Putamen (tissue), 1 donor: ENCODE results near the gene MCTP1.
"Not testable (repeated sequence)": the region's sequence is repeated elsewhere in the genome, so short reads cannot be mapped to it uniquely, and the experiment has no call there.

Experiments
- DNase-seq: peaks from one replicate; pipeline ENCODE4 v3.0.0-alpha.2; 2016; ENCODE audit warnings: low spot score

MCTP1 gene

DNA sequence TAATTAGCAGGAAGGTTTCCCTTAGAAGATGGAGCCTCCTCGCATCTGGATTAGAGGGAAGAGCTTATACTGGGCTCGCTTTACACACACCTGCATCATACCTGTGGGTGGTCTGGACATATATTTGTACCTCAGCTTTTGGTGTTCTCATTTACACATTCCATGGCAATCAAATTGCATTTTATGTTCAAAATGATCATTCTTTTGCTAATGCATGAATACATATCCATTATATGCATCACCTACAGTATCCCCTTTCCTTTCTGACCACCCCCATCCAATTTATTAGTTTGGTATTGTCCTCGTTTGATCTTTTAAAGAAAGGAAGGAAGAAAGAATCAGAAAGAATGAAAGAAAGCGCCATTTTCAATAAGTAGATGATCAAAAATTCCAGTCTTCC is 415.0 kb downstream of the MCTP1 start:
- no peak for DNase-seq

DNA sequence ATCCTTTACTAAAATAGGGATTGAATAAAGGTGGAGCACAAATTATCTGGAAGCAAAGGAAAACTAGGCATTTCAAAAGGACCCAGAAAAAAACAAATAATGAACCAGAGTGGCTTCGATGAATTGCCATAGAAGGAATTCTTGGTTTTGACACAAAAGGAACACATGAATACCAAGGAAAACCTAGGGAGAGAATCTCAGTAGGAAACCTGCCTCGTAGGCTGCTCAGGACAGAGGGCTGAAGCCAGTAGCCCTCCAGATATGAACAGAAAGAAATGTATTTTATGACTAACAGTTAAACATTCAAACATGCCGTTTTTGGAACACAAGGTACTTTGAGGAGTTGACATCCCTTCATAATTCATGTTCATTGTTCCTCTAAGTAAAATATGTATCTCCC is 420.9 kb downstream of the MCTP1 start:
- no peak for DNase-seq

DNA sequence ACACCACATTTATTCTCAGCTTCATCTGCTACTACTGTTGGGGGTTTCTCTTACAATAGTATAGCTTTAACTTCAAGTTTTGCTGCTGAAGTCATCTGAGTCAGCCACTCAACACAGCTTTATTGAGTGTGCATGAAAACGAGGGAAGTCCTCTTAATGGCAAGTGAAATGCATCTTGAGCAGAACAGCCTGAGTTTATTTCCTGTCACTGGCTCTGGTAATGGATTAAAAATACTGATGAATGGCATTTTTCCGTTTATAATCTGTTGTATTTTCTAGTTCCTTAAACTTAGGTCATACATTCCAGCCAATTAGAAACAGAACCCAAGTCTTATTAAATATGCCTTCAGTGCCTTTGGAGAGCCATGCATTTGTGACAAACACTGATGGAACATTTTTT is 427.8 kb downstream of the MCTP1 start:
- DNase-seq: no peak

DNA sequence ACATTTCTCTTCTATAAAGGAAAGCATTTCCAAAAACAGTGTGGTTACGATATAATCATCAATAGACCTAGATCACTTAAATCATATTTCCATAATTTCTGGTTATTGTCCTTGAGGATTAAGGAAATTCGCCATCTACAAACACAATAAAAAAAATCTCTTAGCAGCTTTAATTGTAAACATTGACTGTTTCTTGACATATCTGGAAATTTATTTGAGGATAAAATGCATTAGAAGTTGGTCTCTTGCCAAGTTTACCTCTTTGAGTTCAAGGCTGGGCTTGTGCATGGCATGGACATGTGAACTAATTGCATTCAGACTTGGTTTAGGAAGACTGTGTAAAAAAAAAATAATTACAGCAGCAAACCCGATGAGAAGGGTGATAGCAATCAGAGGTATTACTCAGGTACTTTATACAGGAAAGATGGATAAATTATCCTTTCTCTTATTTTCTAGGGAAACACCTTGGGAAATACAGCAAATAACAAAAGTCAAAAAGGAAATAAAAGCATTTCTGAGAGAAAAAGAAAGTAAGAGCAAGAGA is 428.6 kb downstream of the MCTP1 start:
- DNase-seq: no peak

DNA sequence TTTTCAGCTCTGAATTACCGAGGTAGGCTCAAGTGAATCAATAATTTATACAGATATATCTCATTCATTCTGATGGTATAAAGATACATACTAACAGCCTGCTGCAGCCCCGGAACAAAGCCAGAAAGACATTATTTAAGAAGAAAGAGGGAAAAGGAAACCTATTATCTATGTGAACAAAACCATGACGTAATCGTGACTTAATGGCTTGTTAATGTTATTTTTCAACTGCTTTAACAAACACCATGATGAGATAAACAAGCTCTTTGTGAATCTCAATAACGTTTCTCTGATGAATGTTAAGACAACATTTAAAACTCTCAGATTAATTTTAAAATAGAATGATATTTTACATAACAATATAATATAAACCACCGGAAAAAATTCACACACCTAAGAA is 429.4 kb downstream of the MCTP1 start:
- no peak for DNase-seq

DNA sequence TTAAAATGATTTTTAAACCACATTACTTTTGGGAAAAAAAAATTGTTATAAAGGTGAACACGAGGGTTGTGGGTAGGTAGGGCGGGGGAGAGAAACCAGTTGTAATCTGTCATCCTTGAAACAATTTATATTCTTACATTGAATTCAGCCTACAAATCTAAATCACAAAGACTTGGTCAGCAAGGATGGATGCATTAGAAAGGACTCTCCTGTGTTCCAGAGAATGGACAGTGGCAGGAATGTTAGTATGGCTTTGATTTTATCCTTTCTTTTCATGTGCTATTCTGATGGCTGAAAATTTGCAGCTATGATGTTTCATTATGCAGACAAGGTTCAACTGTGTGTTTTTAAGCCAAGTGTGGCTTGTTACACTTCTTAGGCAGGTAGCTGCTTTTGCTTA is 431.8 kb downstream of the MCTP1 start:
- DNase-seq: no peak

DNA sequence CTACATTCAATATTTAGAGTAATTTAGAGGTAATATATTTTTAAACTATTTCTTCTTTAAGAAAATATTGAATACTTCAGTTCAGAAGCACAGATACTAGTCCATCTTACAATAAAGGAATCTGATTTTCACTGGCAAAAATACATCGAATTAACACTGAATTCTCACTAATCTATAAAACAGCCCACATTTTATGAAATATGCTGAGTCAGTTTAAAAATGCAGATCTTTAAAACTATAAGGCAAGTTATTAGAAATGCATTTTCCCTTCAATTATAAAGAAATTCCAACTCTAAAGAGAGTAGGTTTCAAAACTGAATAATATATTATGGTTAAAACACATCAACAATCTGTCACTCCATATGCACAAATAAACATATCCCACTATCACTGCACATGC is 433.9 kb downstream of the MCTP1 start:
- no peak for DNase-seq

DNA sequence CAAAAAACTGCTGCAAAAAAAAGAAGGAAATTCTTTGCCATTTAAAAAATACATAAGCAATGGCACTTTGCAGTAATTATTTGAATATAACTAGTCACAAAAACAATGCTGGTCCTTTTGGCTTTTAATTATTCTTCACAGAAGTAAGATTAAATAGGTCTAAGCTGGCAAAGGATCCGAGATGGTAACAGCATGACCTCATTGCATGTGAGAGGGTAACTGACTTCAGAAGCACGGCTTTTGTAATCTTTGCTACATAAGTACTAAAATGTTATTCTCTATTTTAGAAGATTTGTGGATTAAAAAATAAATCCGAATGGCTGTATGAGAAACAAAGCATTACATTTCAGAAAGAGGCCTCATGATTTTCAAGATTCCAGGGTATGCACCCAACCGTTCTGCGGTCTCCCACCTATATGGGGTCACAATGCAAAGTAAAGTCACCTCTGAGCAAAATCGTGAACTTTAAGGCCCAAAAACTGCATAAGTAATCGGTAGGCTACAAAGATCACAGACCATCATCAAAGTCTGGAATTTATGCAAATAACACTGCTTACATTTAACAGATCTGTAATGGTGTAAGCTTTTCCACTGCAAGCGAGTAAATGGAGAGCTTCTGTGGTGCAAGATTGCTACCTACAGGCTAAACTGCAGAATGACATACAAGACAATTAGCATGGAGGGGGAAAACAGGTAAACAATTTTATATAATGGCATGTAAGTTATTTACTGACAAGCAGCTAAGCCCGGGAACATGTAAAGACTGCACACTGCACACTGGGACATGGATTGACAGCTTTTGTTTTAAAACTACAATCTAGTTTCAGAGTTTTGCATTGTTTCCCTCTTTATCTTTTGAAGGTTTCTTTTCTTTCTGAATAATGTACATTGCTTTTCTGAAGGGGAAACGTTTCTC is 434.8 kb downstream of the MCTP1 start:
- peak; percentile 63 for DNase-seq

DNA sequence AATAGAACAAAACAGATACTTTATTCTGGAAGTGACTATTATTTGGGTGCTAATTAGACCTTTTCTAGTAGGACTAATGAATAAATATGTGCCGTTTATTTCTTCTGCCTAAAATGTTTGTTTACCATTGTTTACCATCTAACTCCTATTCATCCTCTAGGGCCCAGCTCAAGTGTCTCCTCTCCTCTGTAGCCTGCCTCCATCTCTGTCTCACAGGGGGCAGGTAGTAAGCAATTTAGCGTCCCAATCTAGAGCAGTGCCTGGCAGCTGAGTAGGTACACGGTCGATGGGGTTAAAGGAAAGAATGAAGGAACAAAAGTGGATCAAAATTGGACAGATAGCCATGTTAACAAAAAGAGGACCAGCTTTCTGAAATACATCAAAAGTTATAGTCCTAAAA is 435.6 kb downstream of the MCTP1 start:
- DNase-seq: no peak

DNA sequence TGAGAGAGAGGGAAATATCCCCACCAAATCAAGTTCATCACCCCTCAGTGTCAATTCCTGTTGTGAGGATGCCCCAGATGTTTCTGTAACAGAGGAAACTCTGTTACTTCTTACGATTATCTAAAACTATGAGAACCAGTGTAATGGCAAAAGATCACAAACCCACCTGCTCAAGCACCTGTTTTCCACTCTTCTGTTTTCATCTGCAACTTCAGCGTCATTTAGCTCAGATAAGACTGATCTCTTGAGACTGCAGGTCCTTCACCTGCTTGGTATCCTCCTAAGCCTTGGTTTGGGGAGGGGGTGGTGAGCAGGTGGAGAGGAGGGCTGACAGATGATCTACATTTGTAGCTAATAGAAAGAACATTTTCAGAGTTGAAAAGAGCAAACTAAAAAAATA is 437.2 kb downstream of the MCTP1 start:
- DNase-seq: no peak

DNA sequence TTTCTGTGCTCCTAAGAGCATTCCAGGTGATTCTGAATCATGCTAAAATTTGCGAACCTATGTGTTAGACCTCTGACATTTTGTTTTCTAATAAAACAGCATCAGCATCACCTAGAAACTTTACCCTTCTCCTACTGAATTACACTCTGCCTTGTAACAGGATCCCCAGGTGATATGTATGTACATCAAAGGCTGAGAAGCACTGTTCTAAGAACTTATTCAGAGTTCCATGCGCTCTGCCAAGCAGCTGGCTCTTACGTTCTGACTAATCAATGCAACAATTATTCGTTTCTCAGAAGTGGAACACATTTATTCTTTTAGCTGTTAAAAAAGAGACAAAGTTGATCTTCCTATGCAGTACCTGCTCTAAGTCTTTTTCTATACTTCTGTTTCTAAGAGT is 437.9 kb downstream of the MCTP1 start:
- DNase-seq: peak; percentile 8

DNA sequence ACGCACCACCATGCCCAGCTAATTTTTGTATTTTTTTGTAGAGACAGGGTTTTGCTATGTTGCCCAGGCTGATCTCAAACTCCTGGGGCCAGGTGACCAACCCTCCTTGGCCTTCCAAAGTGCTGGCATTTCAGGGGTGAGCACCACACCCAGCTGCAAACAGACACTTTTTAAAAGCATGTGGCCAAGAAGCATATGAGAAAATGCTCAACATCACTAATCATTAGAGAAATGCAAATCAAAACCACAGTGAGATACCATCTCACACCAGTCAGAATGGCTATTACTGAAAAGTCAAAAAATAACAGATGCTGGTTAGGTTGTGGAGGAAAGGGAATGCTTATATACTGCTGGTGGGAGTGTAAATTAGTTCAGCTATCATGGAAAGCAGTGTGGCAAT is 439.2 kb downstream of the MCTP1 start:
- not testable (repeated sequence) for DNase-seq

DNA sequence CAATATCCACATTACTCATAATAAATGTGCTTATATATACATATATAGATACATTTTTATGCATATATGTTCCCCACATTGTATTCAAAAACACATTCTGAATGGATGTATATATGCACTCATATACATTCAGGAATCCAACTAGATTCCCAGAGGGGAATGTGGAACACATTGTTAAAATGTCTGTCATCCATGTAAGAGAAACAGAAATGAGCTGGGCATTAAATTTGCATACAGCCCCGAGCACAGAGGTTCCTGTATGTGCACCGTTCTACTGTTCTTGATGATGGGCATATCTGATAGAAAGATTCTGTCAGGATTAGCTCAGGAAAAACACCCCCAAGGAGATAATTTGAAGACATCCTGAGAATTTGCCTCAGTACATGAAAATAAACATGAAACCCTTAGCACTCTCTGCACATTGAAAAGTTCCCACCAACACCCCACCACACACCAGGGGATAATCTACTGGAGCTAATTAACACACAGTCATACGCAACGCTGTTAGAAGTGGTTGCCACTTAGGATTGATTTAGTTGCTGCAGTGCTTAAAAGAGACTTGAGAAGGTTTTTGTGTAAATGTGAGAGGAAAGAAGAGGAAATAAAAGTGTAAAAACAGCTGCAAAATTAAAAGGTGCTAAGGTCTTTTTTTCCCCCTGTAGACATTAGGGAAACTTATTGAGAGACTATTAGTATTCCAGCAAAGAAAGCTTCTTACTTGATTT is 443.1 kb downstream of the MCTP1 start:
- no peak for DNase-seq

DNA sequence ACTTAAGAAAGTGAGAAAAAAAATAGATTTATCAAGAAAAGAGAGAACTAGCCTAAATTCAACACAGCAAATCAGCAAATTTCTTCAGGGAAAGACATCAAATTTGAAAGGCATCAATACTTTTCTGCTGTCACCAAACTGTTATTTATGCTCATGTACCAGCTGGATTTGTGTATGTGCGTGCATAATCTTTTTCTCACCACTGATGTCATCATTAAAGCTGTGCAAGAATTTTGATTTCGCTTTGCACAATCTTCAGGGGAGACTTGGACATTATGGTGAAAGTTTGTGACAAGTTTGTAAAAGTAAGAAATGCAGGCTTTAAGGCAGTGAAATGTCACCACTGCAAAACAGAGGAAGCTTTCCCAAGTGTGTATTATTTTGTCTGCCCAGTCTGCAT is 451.0 kb downstream of the MCTP1 start:
- DNase-seq: no peak

DNA sequence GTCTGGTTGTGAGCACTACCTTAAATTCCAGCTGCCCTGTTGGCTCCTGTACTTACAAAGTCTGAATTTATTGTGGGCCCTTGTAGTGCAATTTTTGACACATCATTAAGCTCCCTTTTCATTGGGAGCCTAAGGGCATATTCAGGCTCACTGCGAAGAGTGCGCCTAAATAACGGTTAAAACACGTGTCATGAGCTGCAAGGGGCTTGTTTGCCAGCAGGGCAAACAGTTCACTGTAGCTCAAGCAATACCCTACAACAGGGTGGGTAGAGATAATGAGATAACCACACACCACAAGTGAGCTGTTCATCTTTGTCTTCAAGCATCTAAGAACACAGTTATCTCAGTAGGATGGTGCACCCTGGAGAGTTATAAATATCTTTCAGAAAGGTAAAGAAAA is 452.2 kb downstream of the MCTP1 start:
- no peak for DNase-seq

DNA sequence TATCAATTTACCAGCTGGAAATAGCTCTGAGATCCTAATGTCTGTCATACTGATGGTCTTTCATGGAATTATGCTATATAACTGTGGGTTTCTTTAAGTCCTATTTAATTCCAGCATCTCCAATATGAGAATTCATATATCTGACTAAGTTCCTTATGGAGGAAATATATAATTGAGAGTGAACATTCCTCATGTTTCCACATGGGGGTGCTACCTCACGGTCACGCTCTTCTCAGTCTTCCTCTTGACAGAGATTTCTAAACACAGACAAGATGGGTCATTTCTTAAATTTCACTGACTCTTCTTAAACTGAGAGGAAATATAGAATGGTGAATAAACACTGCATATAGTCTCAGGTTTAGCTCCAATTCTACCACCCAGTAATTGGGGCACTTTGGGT is 454.4 kb downstream of the MCTP1 start:
- no peak for DNase-seq

DNA sequence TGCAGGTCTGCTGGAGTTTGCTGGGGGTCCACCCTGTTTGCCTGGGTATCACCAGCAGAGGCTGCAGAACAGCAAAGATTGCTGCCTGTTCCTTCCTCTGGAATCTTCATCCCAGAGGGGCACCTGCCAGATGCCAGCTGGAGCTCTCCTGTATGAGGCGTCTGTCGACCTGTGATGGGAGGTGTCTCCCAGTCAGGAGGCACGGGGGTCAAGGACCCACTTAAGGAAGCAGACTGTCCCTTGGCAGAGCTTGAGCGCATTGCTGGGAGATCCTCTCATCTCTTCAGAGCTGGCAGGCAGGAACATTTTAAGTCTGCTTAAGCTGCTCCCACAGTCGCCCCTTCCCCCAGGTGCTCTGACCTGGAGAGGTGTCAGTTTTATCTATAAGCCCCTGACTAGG is 456.7 kb downstream of the MCTP1 start:
- DNase-seq: not testable (repeated sequence)

DNA sequence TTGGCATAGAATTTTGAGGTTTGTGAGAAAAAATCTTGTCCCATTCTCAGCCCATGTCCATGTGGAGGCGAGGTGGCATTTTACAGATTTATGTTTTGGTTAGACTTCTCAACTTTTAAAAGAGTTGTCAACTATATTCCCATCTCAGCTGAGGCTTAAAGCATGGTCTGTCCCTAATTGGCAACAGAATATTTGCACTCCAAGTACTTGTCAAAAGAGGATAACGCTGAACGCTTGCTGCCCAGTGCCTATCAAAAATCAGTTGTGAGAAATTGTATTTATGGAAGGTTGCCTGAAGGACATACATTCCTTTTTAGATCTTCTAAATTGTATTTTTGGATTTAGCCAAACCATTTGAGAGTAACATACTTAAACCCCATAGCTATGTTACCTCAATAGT is 464.4 kb downstream of the MCTP1 start:
- DNase-seq: no peak

DNA sequence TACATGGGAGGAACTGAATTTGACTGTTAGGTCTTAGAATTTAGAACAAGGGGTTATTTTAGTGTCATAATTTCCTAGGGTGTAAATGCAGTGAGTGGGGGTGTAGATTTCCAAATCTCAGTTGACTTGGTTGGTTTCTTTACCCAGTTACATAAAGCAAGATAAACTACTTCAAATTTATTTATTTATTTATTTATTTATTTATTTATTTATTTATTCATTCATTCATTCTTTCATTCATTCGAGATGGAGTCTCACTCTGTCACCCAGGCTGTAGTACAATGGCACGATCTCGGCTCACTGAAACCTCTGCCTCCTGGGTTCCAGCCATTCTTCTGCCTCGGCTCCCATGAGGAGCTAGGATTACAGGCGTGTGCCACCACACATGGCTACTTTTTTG is 466.0 kb downstream of the MCTP1 start:
- DNase-seq: no peak

DNA sequence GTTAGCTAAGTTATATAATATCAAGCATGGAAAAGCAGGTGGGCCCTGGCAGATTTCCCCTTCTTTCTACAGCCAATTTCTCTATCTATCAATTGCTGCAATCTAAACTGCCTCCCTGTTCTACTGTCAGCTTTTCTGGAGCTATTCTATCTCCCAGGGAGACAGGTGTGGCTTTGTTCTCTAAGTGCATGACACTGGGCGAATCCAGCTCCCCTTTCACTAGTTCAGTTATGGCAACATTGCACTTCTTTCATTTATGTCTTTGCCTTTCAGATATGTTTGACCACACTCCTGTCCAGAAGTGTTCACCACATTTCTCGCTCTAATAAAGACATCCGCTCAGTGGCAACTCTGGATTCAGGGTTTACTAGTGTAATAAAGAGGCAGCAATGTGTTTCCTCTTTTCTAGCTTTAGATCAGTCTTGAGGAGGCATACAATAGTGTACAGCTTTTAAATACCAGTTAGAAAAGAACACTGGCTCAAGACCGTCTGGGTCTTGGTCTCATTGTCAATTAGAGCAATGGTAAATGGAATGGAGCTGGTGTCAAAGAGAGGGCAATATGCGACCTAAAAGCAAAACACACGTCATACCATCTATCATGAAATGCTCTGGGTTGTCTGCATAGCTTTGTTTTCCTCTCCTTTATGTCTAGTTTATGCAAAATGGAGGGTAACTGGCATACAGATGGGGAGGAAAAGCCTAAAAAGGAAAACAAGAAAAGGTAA is 469.4 kb downstream of the MCTP1 start:
- DNase-seq: no peak

DNA sequence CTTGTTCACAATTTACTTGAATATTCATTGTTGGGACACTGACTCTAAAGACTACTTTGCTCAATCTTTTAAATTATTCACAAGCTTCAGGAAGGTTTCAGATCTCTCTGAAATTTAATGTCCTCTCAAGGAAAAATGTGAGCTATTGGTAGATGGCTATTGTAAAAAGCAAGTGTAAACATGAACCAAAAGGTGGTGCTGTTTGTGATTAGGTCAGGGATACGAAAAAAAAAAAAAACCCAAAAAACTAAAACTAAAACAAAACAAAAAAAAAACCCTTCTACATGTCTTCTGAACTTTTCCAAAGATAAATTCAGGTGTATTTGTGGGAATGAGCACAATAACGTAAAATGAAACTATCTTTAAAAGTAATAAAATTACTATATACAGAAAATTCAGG is 472.7 kb downstream of the MCTP1 start:
- DNase-seq: no peak

DNA sequence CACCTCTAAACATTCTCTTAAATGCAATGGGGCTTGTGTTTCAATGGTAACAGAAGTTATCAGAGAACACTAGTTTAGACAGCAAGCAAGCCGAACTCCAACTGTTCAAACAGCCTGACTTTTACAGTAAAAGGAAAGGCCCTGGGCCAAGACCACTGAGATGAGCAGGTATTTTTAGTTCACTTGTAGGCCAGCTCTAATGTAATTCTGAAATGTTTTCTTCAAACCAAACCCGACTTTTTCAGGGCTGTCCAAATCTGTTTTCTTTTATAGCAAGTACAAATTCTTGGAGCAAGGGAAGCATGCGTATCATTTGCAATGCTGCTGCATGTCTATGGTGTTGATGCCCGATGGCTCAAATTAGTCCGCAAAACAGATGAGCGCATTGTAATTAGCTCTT is 473.6 kb downstream of the MCTP1 start:
- no peak for DNase-seq

DNA sequence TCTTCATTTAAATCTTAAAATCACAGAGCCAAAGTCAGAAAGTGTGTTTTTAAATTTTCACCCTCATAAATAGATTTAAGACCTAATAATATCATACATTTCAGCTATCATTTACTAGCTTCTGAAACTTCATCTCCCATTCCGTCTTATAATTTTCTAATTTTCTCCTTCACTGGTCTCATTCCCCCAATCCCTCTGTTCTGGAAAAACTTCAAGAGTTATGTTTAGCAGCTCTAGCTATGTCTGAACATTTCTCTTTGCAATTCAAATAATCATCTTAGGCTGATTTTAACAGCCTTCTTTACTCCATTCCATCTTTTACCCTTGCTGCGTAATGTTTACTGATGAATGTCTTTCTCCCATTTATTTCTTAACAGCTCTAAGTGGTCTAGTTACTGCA is 474.0 kb downstream of the MCTP1 start:
- no peak for DNase-seq
